ENCODE data around the gene SLC7A8. TPM values are rescaled to one million over a fixed set of nuclear protein-coding genes. Genes with fewer than 3 reads are reported as not detected.
"Not testable (repeated sequence)": the region's sequence is repeated elsewhere in the genome, so short reads cannot be mapped to it uniquely, and the experiment has no call there.

SLC7A8 gene
- polyA plus RNA-seq: 94.4 TPM
- long read RNA-seq, donor 1, full-length matches to known transcripts: 15 of 33 reads
- long read RNA-seq, donor 1, partial matches to known transcripts: 18 of 33 reads
- long read RNA-seq, donor 1, other reads (novel, unspliced or antisense): 0 of 33 reads
- long read RNA-seq, donor 2, full-length matches to known transcripts: 63 of 295 reads
- long read RNA-seq, donor 2, partial matches to known transcripts: 214 of 295 reads
- long read RNA-seq, donor 2, other reads (novel, unspliced or antisense): 18 of 295 reads
- long read RNA-seq, donor 3: 0 reads
- long read RNA-seq, donor 4, full-length matches to known transcripts: 7 of 7 reads
- long read RNA-seq, donor 4, partial matches to known transcripts: 0 of 7 reads
- long read RNA-seq, donor 4, other reads (novel, unspliced or antisense): 0 of 7 reads
- long read RNA-seq, donor 5, full-length matches to known transcripts: 4 of 4 reads
- long read RNA-seq, donor 5, partial matches to known transcripts: 0 of 4 reads
- long read RNA-seq, donor 5, other reads (novel, unspliced or antisense): 0 of 4 reads
- long read RNA-seq, donor 6, full-length matches to known transcripts: 43 of 161 reads
- long read RNA-seq, donor 6, partial matches to known transcripts: 118 of 161 reads
- long read RNA-seq, donor 6, other reads (novel, unspliced or antisense): 0 of 161 reads
- long read RNA-seq, donor 7, full-length matches to known transcripts: 3 of 3 reads
- long read RNA-seq, donor 7, partial matches to known transcripts: 0 of 3 reads
- long read RNA-seq, donor 7, other reads (novel, unspliced or antisense): 0 of 3 reads
- long read RNA-seq, donor 8, full-length matches to known transcripts: 23 of 61 reads
- long read RNA-seq, donor 8, partial matches to known transcripts: 38 of 61 reads
- long read RNA-seq, donor 8, other reads (novel, unspliced or antisense): 0 of 61 reads
- long read RNA-seq, donor 9, full-length matches to known transcripts: 18 of 57 reads
- long read RNA-seq, donor 9, partial matches to known transcripts: 39 of 57 reads
- long read RNA-seq, donor 9, other reads (novel, unspliced or antisense): 0 of 57 reads
- long read RNA-seq, donor 10, full-length matches to known transcripts: 30 of 75 reads
- long read RNA-seq, donor 10, partial matches to known transcripts: 45 of 75 reads
- long read RNA-seq, donor 10, other reads (novel, unspliced or antisense): 0 of 75 reads
- long read RNA-seq, donor 11, full-length matches to known transcripts: 43 of 129 reads
- long read RNA-seq, donor 11, partial matches to known transcripts: 86 of 129 reads
- long read RNA-seq, donor 11, other reads (novel, unspliced or antisense): 0 of 129 reads

GRCh38 chr14:23183479-23183878 lies at the start of gene SLC7A8:
Gene SLC7A8 (minus strand): TSS chr14:23183660. CDS start chr14:23182914, 746 bp downstream.
- no peaks in the 10 kb centered on the region for H3K27me3 ChIP-seq (ENCODE audit: control insufficient read depth, insufficient read depth, low read length)
- peak within 1 kb of the TSS; percentile 65 for H3K4me3 ChIP-seq (ENCODE audit: low read length)
- 0% methylated on average over 8 of the region's 17 CpGs for WGBS (ENCODE audit: insufficient coverage, low lambda C conversion rate)
- peak within 1 kb of the TSS; percentile 90 for H3K27ac ChIP-seq (ENCODE audit: low read length)
- H3K36me3 ChIP-seq (ENCODE audit: control insufficient read depth, insufficient read depth, low read length): no peaks in the 10 kb centered on the region
- no peaks in the 10 kb centered on the region for H3K9me3 ChIP-seq (ENCODE audit: control insufficient read depth, low read depth, low read length)
- peaks cover 17% of the 10 kb centered on the region for H3K4me1 ChIP-seq (ENCODE audit: control insufficient read depth, insufficient read depth, low read length)
- DNase-seq: peak; percentile 31 to 79

- not testable (repeated sequence) for H3K9me3 ChIP-seq (ENCODE audit: control insufficient read depth, low read depth, low read length); DNase-seq; H3K27ac ChIP-seq (ENCODE audit: low read length); H3K36me3 ChIP-seq (ENCODE audit: control insufficient read depth, insufficient read depth, low read length); H3K27me3 ChIP-seq (ENCODE audit: control insufficient read depth, insufficient read depth, low read length); H3K4me3 ChIP-seq (ENCODE audit: low read length); H3K4me1 ChIP-seq (ENCODE audit: control insufficient read depth, insufficient read depth, low read length)
- no CpG with 5 or more reads among the region's 38 CpGs for WGBS (ENCODE audit: insufficient coverage, low lambda C conversion rate)
Observed at GRCh38 chr14:23232241-23232808, 48.9 kb upstream of the SLC7A8 start.

DNA sequence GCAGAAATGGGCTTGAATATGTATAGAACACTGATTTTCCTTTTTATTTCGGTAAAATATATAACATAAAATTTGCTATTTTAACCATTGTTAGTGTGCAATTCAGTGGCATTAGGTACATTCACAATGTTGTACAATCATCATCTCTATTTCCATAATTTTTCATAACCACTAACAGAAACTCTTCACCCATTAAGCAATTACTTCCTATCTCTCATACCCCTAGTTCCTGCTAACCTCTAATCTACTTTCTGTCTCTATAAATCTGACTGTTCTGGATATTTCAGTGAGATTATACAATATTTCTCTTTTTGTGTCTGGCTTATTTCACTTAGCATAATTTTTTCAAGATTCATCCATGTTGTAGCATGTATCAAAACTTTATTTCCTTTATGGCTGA lies 45.4 kb upstream of the SLC7A8 start:
- Histone ChIP-seq H3K4me1 (ENCODE audit: control insufficient read depth, insufficient read depth, low read length) (no peaks in the 10 kb centered on the region), H3K9me3 (ENCODE audit: control insufficient read depth, low read depth, low read length) (peaks cover 10% of the 10 kb centered on the region), H3K36me3 (ENCODE audit: control insufficient read depth, insufficient read depth, low read length) (no peaks in the 10 kb centered on the region), H3K27me3 (ENCODE audit: control insufficient read depth, insufficient read depth, low read length) (no peaks in the 10 kb centered on the region), H3K27ac (ENCODE audit: low read length) (no peak overlapping the region), H3K4me3 (ENCODE audit: low read length) (no peak overlapping the region)
- no peak for DNase-seq
- WGBS (ENCODE audit: insufficient coverage, low lambda C conversion rate): no CpG with 5 or more reads among the region's 1 CpG

GRCh38 chr14:23227566-23227965 lies 44.1 kb upstream of the SLC7A8 start:
- Histone ChIP-seq H3K36me3 (ENCODE audit: control insufficient read depth, insufficient read depth, low read length) (no peaks in the 10 kb centered on the region), H3K27me3 (ENCODE audit: control insufficient read depth, insufficient read depth, low read length) (no peaks in the 10 kb centered on the region), H3K4me3 (ENCODE audit: low read length) (no peak overlapping the region), H3K4me1 (ENCODE audit: control insufficient read depth, insufficient read depth, low read length) (no peaks in the 10 kb centered on the region), H3K9me3 (ENCODE audit: control insufficient read depth, low read depth, low read length) (peaks cover 10% of the 10 kb centered on the region), H3K27ac (ENCODE audit: low read length) (no peak overlapping the region)
- no peak for DNase-seq
- no CpG with 5 or more reads among the region's 4 CpGs for WGBS (ENCODE audit: insufficient coverage, low lambda C conversion rate)

DNA sequence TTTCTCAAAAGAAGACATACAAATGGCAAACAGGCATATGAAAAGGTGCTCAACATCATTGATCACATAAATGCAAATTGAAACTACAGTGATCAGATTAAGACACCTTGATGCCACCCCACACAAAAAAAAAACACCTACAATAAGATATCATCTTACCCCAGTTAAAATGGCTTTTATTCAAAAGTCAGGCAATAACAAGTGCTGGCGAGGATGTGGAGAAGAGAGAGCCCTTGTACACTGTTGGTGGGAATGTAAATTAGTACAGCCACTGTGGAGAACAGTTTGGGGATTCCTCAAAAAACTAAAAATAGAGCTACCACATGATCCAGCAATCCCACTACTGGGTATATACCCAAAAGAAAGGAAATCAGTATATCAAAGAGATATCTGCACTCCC lies 41.5 kb upstream of the SLC7A8 start:
- H3K27ac ChIP-seq (ENCODE audit: low read length); DNase-seq; H3K4me3 ChIP-seq (ENCODE audit: low read length); H3K9me3 ChIP-seq (ENCODE audit: control insufficient read depth, low read depth, low read length); H3K27me3 ChIP-seq (ENCODE audit: control insufficient read depth, insufficient read depth, low read length); H3K4me1 ChIP-seq (ENCODE audit: control insufficient read depth, insufficient read depth, low read length); H3K36me3 ChIP-seq (ENCODE audit: control insufficient read depth, insufficient read depth, low read length): not testable (repeated sequence)
- no CpG with 5 or more reads among the region's 1 CpG for WGBS (ENCODE audit: insufficient coverage, low lambda C conversion rate)

DNA sequence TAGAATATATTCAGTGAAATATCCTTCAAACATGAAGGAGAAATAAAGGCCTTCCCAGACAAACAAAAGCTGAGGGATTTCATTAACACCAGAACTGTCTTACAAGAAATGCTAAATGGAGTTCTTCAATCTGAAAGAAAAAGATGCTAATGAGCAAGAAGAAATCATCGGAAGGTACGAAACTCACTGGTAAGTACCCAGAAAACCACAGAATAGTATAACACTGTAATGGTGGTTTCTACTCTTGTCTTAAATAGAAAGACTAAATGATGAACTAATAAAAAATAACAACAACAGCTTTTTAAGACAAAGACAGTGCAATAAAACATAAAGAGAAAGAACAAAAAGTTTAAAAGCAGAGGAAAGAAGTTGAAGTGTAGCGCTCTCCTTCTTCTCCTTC lies 35.6 kb upstream of the SLC7A8 start:
- no peaks in the 10 kb centered on the region for H3K4me1 ChIP-seq (ENCODE audit: control insufficient read depth, insufficient read depth, low read length)
- no peak for DNase-seq
- H3K36me3 ChIP-seq (ENCODE audit: control insufficient read depth, insufficient read depth, low read length): no peaks in the 10 kb centered on the region
- no peaks in the 10 kb centered on the region for H3K27me3 ChIP-seq (ENCODE audit: control insufficient read depth, insufficient read depth, low read length)
- no peak overlapping the region for H3K4me3 ChIP-seq (ENCODE audit: low read length)
- WGBS (ENCODE audit: insufficient coverage, low lambda C conversion rate): 80% methylated on average over 1 of the region's 3 CpGs
- no peaks in the 10 kb centered on the region for H3K9me3 ChIP-seq (ENCODE audit: control insufficient read depth, low read depth, low read length)
- H3K27ac ChIP-seq (ENCODE audit: low read length): no peak overlapping the region

DNA sequence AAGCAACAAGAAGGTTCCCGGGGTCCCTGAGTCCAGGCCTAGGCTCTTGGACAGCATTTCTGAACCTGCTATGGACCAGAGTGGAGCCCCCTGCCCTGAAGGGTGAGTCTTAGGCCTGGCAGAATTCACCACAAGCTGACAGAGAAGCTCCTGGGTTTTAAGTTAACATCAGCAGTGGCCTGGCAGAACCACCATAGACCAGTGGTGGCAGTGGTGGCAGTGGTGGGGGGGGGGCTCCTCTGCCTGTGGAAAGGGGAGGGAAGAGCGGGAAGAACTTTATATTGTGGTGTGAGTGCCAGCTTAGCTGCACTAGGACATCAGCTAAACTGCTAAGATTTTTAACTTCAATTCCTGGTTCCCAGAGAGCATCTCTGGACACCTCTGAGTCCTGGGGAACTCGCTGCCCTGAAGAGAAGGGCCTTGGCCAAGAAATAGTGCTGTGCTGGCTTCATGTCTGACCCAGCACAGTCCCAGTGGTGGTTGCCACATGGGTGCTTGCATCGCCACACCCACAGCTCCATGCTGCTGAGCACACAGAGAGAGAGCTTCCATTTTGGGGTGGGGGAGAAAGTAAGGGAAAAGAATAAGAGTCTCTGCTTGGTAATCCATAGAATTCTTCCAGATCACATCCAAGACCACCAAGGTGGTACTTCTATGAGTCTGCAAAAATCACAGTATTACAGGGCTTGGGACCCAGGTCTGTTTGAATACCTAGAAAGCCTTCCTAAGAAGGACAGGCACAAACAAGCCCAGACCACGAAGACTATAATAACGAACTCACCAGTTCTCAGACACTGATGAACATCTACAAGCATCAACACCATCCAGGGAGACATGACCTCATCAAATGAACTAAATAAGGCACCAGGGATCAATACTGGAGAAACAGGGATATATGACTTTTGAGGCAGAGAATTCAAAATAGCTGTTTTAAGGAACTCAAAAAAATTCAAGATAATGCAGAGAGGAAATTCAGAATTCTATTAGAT lies 33.9 kb upstream of the SLC7A8 start:
- H3K4me3 ChIP-seq (ENCODE audit: low read length): no peak overlapping the region
- no peaks in the 10 kb centered on the region for H3K9me3 ChIP-seq (ENCODE audit: control insufficient read depth, low read depth, low read length)
- H3K27me3 ChIP-seq (ENCODE audit: control insufficient read depth, insufficient read depth, low read length): no peaks in the 10 kb centered on the region
- no peak for DNase-seq
- H3K36me3 ChIP-seq (ENCODE audit: control insufficient read depth, insufficient read depth, low read length): no peaks in the 10 kb centered on the region
- no peak overlapping the region for H3K27ac ChIP-seq (ENCODE audit: low read length)
- H3K4me1 ChIP-seq (ENCODE audit: control insufficient read depth, insufficient read depth, low read length): no peaks in the 10 kb centered on the region
- WGBS (ENCODE audit: insufficient coverage, low lambda C conversion rate): no CpG with 5 or more reads among the region's 6 CpGs

GRCh38 chr14:23215421-23215820 lies 32.0 kb upstream of the SLC7A8 start:
- H3K4me1 ChIP-seq (ENCODE audit: control insufficient read depth, insufficient read depth, low read length): no peaks in the 10 kb centered on the region
- no peak overlapping the region for H3K27ac ChIP-seq (ENCODE audit: low read length)
- H3K36me3 ChIP-seq (ENCODE audit: control insufficient read depth, insufficient read depth, low read length): no peaks in the 10 kb centered on the region
- H3K9me3 ChIP-seq (ENCODE audit: control insufficient read depth, low read depth, low read length): no peaks in the 10 kb centered on the region
- no peak overlapping the region for H3K4me3 ChIP-seq (ENCODE audit: low read length)
- 100% methylated on average over 1 of the region's 1 CpG for WGBS (ENCODE audit: insufficient coverage, low lambda C conversion rate)
- no peaks in the 10 kb centered on the region for H3K27me3 ChIP-seq (ENCODE audit: control insufficient read depth, insufficient read depth, low read length)
- no peak for DNase-seq

Measured in large intestine (tissue), 12 donors.